GM20000 (cell line): ENCODE measurements around the gene KCNJ18.
"Not testable (repeated sequence)": the region's sequence is repeated elsewhere in the genome, so short reads cannot be mapped to it uniquely, and the experiment has no call there.

Source experiments
- DNase-seq: peaks from one replicate; pipeline ENCODE4 v3.0.0; 2012; ENCODE audit warnings: low spot score

Gene KCNJ18

DNA sequence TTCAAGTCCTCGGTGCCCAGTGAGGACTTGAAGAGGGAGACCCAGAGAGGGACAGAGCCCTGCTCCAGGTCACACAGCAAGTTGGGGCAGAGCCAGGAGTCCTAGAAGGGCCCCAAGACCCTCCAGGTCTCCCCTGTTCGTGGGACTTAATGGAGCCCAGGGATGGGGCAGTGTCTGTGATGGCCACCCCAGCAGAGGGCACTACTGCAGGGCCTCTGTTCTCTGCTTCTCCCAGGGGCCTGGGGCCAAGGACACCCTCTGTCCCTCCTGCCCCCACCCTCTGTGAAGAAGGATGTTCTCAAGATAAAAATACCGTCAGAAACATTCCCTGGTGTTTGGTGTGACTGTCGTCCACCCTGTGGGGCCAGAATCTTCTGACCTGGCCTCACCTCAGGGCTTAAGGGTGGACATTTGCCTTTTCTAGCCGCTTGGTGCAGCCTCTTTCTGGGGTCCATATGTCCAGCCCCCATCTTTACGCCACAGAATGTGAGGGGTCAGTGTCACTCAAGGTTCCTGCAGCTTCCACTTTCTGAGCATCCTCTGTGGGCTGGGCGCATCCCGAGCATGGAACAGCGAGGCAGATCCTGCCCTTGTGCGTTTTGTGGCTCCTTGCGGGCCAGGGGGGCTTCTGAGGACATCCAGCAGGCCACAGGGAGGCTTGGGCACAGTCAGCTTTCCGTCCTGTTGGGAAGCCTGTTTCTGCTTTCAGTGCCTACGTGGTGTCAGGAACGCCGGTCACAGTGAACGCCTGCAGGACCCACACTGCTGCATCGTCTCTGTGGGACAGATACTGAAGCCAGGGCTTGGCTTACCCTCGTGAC is at the start of gene KCNJ18:
KCNJ18 (plus strand) TSS at position 641 of the 821 bp plus-strand sequence. CDS start 10,264 bp downstream, outside the sequence.
- DNase-seq = not testable (repeated sequence)

- DNase-seq = not testable (repeated sequence)
Measured at GRCh38 chr17:21648125-21648524, 44.2 kb upstream of the KCNJ18 start.

DNA sequence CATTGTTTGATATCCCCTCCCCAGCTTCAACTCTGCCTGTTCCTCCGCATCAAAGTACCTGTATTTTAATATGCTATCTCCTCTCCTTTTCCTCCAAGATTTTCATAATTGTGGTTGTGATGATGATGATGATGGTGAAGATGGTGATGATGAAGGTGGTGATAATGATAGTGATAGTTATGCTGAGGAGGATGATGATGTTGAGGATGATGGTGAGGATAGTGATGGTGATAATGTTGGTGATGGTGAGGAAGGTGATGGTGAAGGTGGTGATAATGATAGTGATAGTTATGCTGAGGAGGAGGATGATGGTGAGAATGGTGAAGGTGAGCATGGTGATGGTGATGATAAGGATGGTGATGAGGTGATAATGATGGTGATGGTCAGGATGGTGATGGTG is 42.3 kb upstream of the KCNJ18 start:
- not testable (repeated sequence) for DNase-seq

DNA sequence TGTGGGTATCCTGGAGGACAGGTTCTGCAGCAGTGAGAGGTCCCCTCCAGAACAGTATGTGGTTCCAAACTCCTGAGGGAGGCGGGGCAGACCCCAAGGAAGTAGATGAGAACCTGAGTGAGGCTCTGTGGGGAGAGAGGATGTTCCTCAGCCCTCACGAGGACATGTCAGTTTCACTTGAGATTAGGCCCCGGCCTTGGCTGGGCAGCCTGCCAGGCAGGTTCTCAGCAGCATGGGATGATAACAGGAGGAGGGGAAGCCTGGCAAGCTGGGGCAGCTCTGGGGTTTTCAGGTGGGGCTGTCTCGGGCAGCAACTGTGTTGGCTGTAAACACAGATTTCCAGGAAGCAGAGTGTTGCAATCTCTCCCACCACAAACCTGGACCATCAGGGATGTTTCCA is 40.3 kb upstream of the KCNJ18 start:
- not testable (repeated sequence) for DNase-seq

- not testable (repeated sequence) for DNase-seq
Measured at GRCh38 chr17:21653211-21653610, 39.1 kb upstream of the KCNJ18 start.

DNA sequence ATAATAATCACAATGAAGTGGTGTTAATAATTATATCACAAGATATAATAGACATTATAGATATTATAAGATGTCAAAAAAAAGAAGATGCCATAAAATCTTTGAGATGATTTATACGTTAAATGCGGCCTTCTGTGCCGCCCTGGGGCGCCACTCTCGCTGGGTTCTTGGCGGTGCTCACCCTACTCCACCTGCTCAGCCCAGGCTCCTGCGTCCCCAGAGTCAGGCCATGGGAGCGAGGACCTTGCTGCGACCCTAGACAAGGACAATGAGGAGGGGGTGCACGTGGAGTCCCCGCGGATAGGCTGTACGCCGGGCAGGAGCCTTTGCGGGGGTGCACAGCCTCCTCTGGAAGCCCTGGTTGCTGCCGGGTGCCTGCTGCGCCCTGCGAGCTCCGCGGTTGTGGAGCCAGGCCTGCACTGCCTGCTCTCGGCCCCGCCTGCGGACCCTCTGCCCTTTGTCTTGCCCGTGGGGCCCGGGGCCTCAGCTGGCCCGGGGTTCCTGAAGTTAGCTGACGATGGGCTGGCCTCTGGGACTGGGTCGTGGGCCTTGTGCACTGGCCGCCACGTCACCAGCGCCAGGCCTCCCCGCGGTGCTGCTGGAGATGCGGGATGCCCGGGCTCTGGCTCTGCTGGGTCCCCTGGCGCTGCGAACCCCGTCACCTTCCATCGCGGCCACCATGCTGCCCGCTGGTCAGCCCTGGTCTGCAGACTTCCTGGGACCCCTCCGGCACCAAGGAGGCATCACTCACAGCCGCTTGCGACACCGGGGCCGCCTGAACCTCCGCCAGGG is 35.6 kb upstream of the KCNJ18 start:
- not testable (repeated sequence) for DNase-seq

GRCh38 chr17:21659635-21660034 is 32.7 kb upstream of the KCNJ18 start:
- not testable (repeated sequence) for DNase-seq

- DNase-seq = not testable (repeated sequence)
Measured at GRCh38 chr17:21661455-21661854, 30.9 kb upstream of the KCNJ18 start.

GRCh38 chr17:21663166-21663565 is 29.2 kb upstream of the KCNJ18 start:
- DNase-seq = not testable (repeated sequence)

GRCh38 chr17:21663614-21664474 is 28.5 kb upstream of the KCNJ18 start:
- DNase-seq = not testable (repeated sequence)

GRCh38 chr17:21665171-21665570 is 27.2 kb upstream of the KCNJ18 start:
- DNase-seq = not testable (repeated sequence)

DNA sequence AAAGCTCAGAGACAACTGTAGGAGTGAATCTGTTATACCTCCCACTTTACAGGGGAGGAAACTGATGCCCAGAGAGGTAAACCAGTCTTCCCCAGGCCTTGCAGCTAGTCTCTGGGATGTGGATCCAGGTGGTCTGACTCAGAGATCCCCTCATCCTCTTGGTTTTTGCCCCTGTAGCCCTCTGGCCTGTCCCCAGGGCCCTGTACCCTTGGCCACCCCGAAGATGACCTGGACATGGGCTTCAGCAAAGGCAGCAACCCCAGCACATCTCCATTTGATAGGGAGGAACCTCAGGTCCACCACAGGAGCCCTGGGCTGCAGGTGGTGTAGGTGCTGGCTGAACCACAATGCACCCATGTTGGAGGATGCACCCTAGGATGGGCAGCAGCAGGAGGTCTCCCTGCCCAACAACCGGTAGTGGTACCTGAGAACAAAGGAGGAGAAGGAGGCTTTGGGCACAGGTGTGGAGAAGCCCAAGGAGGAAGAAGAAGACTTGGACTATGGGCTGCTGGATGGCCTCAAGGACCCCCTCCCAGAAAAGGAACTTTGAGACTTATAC is 26.3 kb upstream of the KCNJ18 start:
- DNase-seq = not testable (repeated sequence)

DNA sequence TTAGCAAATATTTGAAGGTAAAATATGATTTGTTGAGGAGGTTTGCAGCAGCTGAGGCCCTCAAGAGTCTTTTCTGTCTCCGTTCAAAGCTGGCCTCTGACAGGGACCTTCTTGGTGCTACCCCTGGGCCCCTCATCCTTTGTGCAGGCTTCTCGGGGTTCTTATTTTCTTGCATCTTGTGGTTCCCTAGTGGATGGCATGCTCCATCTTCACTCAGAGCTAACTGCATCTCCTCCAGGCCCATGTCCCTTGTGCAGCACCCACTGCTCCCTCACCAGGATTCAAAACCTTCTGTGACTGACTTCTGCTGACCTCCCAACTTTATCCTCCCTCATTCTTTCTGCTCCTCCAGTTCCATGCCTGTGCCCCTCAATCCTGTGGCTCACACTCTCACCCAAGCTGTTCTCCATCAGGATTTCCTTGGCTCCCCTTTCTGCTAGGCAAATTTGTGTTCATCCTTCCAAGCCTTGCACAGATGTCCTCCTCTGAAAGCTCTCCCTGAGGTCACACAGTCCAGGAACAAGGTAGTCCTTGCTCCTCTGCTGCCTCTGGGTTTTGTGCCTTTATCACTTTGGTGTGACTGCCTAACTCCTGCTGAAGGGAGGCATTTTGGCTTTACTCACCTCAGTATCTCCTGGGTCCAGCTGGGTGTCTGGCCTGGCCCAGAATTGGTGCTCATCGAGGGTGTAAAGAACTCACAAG is 25.5 kb upstream of the KCNJ18 start:
- DNase-seq = not testable (repeated sequence)

GRCh38 chr17:21667413-21668117 is 24.8 kb upstream of the KCNJ18 start:
- not testable (repeated sequence) for DNase-seq

DNA sequence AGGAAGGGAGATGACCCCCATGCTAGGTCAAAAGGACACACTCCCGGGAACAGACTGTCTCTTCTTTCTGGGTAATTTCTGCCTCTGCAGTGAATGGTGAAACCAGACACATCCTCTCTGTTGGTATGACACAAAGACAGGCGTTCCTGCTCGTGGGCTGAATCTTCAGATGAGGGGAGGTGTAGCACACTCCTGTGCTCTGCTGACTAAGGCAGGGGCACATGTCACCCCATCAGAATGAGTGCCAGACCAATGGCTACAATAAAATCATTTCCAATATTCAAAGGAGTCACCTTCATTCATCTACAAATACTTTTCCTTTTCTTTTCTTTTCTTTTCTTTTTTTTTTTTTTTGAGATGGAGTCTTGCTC is 24.2 kb upstream of the KCNJ18 start:
- DNase-seq = not testable (repeated sequence)

DNA sequence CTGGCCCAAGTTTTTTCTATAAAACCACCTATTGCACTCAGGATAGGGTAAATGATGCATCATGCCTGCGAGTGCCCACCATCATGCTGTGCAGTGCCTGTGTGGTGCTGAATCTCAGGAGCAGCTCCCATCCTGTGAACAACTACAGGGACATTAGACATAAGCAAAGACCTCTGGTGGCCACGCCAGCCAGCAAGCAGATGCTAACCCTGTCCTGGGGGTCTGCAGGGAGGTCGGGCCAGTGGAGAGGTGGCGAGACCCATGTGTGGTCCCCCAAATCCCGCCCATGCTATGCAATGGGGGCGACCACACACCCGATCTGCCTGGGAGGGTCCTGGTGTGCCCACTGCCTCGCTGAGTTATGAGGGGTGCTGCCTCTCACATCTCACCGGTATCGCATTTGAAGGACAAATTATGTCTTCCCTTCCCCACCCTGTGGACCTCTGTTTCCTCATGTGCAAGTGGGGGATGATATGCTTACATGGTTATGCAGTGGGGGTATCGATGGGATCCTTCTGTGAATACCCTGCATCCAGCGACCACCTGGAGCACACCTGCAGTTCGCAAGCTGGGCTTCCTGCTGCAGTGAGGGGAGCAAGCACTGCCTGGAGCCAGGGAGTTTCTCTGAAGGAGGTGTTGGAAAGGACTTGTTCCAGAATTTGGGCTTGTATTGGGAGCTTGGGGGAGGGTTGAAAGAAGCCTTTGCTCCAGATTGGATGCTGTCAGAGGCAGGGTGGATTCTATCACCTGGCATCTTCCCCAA is 23.4 kb upstream of the KCNJ18 start:
- DNase-seq = not testable (repeated sequence)

DNA sequence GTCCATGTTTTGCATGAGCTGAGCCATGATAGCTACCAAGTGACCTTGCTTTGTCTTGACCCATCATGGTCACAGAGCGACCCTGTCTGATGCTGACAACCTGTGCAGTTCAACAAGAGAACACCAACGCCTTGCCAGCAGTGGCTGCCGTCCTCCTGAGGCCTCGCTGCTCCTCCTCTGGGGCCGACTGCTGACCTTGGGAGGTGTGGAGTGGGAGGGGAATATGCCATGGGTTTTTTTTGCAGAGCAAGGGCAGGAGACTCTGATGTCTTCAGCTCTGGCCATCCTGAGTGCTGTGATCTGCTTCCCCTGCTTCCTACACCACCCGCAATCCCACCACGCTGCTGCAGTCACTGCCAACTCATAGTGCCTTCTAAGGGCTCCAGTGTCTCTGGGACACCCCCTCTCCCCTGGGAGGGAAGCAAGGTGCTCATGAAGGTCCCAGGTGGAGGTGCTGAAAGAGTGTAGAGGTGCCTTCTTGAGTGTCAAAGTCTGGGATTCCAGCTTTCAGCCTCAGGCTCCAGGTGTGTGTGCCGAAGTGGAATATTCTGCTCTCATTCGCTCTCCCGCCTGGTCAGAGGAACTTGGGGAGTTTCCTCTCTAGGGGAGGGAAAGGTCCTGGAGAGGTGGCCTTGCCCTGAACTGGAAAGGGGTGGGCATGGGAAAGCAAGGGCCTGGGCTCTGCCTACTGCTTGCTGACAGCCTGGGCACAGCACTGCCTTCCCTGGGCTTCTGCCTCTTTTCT is 22.5 kb upstream of the KCNJ18 start:
- not testable (repeated sequence) for DNase-seq

GRCh38 chr17:21670361-21671155 is 21.8 kb upstream of the KCNJ18 start:
- not testable (repeated sequence) for DNase-seq
